NCI-H128 (cell line): ENCODE results near the gene FAM72B.
"Not testable (repeated sequence)": the region's sequence is repeated elsewhere in the genome, so short reads cannot be mapped to it uniquely, and the experiment has no call there.

Experiments used
- DNase-seq: peaks from one replicate; lab custom pipeline; 2025; ENCODE audit not compliant: unreplicated experiment; lab: John Stamatoyannopoulos, UW

FAM72B gene

GRCh38 chr1:121200985-121201981 lies 17.1 kb upstream of the FAM72B start:
- DNase-seq, result not testable (repeated sequence)

- DNase-seq, result not testable (repeated sequence)
These were observed 16.1 kb upstream of the FAM72B start for GRCh38 chr1:121200232-121200631.

DNA sequence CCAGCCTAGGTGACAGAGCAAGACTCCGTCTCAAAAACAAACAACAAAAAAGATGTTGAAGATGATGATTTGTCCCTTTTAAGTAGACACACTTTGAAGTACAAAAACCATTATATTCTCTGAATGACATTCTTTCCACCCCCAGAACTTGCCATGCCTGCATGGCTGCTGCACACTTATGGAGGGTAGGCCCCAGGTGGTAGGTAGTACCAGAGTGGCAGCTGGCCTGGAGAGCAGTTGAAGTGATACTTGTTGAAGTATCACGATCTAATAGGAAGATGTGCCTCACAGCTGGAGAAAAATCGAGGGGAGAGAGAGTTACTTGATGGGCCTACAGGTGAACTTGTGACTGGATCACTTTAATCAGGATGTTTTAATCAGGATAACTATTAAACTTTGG lies 15.6 kb upstream of the FAM72B start:
- DNase-seq, result not testable (repeated sequence)

DNA sequence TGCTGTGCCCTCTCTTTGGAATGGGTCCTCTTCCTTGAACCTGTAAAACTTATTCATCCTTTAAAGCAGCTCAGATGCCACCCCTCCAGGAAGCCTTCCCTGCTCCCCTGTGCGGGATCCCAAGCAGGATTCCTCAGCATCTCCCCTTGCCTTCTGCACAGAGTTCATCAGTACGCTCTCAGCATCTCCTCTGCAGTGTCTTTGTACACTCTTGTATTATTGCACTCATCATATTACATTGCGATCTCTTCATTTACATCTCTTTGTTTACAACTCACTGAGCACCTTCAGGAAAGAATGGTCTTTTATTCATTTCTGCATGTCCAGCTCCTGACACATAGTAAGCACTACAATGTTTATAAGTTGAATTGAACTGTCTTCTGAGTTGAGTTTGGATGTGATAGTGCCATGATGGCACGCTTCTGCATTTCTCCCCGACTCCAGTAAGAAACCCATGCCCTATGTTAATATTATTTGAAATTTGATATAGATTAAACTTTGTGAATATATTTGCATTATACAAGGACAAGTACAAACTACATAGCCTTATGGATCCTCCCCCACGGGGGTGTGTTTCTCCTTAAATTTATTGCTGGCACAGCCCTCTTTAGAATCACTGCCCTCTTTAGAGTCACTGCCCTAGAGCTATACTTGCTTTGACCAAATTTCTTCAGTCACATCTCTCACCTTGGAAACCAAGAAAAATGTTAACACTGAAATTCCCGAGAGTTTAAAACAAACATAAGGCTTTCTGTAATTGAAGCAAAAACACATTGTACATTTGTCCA lies 13.1 kb upstream of the FAM72B start:
- DNase-seq, result not testable (repeated sequence)

DNA sequence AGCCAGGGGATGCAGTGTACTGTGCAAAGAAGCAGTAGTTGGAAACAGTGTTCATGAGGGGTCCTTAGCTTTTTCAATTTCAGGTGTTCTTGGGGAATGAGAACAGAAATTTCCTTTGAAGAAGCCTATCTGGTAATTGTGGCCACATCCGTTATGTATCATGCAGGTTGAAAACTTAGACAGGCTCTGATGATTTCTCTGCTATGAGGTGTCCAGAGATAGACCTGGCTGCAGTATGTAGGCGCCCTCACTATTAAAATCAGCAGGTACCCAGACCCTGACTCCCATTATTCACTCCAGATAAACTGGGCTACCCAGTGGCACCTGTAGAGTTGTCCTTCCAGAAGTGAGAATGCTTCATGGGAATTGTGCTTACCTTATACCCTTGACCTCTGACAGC lies 8.4 kb upstream of the FAM72B start:
- DNase-seq, result not testable (repeated sequence)

- not testable (repeated sequence) for DNase-seq
These were observed 3.8 kb upstream of the FAM72B start for GRCh38 chr1:121187914-121188313.

GRCh38 chr1:121186191-121186590 lies 2.1 kb upstream of the FAM72B start:
- DNase-seq, result not testable (repeated sequence)

- not testable (repeated sequence) for DNase-seq
These were observed 1.1 kb upstream of the FAM72B start for GRCh38 chr1:121185140-121185708.

DNA sequence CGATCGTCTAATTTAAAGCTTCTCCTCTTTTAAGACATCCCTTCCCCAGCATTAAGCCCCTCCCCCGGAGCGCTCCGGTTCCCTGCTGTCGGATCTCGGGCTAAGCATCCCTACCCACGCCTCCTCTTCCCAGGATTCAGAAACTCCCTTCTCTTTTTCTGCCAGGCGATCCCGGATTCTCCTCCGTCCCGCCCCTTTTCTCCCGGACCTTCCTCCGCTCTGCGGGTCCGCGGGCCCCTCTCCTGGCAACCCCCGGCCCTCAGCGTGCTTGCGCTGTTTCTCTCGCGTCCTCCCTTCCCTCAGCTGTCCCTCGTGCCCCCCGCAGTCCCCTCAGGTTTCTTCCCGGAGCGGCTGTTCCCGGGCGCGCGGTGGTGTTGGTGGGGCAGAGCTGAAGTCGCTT lies 273 bp downstream of the FAM72B start:
- not testable (repeated sequence) for DNase-seq

DNA sequence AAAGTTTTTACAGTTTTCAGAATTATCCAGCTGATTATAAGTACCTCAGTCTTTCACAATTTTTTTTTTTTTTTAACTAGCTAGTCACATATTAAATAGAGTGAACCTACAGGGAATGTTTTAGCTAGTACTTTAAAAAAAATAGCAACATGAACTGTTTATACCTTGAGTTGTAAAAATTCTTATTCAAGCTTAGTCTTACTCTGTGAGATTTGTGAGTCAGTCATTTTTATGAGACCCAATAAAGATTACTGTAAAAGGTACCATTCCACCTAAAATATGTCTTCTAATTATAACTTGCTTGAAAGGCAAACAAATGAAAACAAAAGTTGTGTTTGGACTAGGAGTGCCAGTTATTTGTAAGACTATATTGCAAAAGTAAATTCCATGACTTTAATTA lies 5.9 kb downstream of the FAM72B start:
- DNase-seq, result not testable (repeated sequence)

DNA sequence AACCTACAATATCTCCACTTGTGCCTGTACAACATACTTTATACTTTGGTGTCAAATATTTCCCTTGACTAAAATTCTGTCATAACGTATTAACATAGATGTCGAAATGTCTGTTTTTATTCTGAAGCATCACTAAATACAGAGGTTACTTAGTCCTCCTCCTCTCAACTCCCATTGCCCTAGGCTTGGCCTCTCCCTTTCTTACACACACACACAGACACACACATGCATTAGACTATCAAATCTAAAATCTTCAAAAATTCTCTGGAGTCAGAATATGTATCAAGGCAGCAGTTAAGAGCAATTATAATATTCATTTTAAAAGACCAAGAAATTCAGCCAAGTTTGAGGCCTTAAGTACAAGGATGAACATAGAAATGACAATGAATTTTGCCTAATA lies 7.5 kb downstream of the FAM72B start:
- DNase-seq, result not testable (repeated sequence)

DNA sequence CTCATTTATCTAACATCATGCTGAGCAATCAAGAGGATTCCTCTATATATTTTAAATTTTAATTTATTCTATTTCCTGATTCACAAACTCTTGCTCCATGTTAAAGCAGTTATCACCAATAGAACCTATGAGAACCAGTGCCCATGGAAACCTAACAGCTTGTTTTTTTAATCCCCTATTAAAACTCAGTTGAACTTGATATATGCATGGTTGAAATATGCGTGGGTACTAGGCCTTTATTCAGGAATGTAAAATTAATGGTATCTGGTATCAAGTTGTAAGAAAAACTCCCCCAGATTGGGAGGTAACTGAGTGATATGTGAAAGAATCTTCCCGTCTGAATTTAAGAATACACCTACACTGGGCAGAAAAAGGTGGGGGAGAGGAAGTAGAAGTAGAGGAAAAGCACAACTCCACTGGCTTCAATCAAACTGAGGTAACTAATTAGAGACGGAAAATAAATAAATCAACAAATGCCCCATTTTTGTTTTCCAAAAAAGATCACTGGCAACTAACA lies 15.9 kb downstream of the FAM72B start:
- DNase-seq, result not testable (repeated sequence)

DNA sequence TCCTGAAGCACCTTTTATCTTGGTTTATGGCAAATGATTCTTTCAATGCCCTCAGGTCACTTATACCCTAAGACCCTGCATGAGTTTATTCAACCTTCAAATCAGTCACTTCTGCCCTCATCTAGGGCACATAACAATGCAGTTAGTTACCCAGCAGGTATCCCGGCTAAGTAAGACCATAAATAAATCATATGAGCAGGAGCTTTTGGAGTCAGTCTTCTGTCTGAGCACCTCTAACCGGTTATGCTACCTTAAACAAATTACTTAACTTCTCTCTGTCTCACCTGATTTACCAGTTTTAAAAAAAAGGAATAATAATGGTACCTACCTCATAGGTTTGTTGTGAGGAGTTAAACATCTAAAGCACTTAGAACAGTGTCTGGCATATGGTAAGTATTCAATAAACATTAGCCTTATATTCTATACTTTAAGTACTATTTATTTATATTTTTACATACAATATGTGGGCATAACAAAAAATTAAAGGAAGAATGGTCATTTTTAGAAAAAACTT lies 16.9 kb downstream of the FAM72B start:
- not testable (repeated sequence) for DNase-seq

DNA sequence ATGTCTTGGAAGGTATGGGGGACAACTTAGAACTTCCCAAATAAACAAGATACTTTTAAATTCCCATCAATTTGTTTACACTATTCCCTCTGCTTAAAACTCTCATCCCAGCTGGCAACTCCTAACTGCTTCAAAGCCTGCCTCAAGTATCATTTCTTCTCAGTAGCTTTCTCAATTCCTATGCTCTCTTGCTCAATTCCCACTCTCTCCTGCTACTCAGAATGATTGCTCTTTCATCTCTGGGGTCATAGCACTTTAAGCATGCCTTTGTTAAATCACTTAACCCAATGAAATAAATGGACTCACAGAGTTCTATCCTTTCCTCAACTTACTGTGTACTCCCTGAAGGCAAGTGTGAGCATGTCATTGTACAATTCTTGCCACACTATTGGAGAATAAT lies 18.8 kb downstream of the FAM72B start:
- DNase-seq, result not testable (repeated sequence)

DNA sequence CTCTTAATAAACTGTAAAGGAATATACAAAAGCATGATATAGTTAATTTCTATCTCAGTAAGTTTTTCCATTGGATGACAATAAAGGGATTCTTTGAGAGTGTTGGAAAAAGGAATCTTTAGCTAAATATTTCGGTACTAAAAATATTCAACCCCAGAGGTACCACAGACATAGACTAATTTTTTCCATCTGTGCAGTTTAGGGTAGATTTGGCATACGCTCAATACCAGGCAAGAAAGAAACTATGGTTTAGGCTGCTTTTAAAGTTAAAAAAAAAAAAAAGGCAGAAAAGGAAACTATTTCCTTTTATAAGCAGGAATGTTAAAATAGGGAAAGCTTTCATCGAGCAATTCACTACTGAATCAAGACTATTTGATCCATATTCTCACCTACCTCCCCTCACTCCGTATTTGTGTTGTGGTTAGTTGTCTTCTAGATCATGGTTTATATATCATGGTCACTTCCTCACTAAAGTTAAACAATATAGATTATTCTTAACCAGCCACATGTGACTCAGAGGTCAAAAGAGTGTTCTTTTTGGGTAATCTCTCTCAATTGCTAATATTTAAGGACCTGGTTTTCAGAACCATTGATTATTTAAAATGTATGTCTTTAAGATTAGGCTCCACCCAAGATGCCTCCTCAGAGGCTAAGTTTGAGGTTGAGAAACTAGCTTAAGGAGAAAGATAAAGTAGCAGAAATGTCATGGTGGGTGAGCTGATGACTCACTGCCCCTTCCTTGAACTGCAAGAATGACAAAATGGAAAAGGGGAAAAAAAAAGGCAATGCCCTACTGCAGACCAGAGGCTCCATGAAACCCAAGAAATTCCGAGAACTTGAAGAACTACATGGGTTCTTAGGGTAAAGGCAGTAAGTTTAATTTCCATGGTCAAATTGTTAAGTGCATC lies 20.0 kb downstream of the FAM72B start:
- DNase-seq, result not testable (repeated sequence)

- DNase-seq, result not testable (repeated sequence)
These were observed 22.8 kb downstream of the FAM72B start for GRCh38 chr1:121161199-121161901.

- not testable (repeated sequence) for DNase-seq
These were observed 24.0 kb downstream of the FAM72B start for GRCh38 chr1:121160118-121160517.

- not testable (repeated sequence) for DNase-seq
These were observed 26.5 kb downstream of the FAM72B start for GRCh38 chr1:121157609-121158008.

DNA sequence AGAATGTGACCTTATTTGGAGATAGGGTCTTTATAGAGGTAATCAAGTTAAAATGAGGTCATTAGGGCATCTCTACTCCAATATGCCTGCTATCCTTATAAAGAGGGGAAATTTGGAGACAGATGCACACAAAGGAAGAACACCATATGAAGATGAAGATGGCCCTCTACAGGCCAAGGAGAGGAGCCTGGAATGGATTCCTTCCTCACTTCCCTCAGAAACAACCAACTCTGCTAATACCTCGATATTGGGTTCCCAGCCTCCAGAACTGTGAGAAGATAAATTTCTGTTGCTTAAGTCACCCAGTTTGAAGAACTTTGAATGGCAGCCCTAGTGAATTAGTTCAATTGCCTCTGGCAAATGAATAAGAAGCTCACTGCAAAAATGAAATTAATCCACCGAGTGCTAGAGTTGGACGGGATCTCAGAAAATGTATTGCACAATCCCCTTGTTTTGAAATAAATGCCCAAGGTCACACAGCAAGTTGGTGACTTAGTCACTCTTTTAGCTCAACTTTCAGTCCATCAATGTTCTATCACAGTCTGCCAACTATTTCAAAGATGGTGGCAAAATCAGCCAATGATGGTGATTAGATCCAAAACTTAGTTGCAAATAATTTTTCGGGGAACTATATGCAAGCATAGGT lies 27.1 kb downstream of the FAM72B start:
- not testable (repeated sequence) for DNase-seq
